Heart left ventricle (tissue), 13 donors: ENCODE data around the gene HPSE2.

ENCODE experiments used
- CTCF ChIP-seq, 12 donors: fragments of 200-600 bp; sonication (generic) in 4 of 12; IDR thresholded peaks; one replicate each; pipeline versions ENCODE4 v1.5.0 to v1.8.0; 2018 to 2022; ENCODE audit warnings: antibody characterized with exemption in 12 of 12, mild to moderate bottlenecking in 5 of 12
- POLR2A ChIP-seq, 2 donors: fragments of 450-650 bp; IDR thresholded peaks; one replicate each; pipeline ENCODE4 v1.6.1; 2017; ENCODE audit warnings: antibody characterized with exemption in 2 of 2, mild to moderate bottlenecking in 2 of 2, moderate library complexity in 2 of 2
- donor health status: ischemic (EF 13 %, LVEDD 7.1; RV severe dilation, severe dysfunction).
- donor health status: DM: no; HTN: yes; CAD: no.
- donor health status: DM: no; HTN: no; CAD: no.
- donor health status: ischemic (EF 25% LVEDD 6.9; RV normal size, moderate dysfunction).
- donor health status: ischemic (EF 25% LVEDD 5.7; RV mildly dilated, moderate dysfunction).
- donor health status: ischemic (EF 35%, LVEDD 5.7; RV mildly dilated, moderate dysfunction).
- donor health status: nonischemic (EF 11% LVEDD 7.7; RV severe dilation, severe dysfunction).
- donor health status: DM: yes; HTN: yes; CAD: no.
- donor health status: PGD.
- donor health status: ischemic (EF 29% LVEDD 5.4; RV normal size, mild dysfunction).
- donor health status: nonischemic (EF 23%, LVEDD 6.1; RV moderate dilation, normal function).

GRCh38 chr10:98636921-98637329, 598.7 kb downstream of the HPSE2 start:
- TF ChIP-seq CTCF (IDR thresholded peaks at IDR 0.05) (no peak), POLR2A (IDR thresholded peaks at IDR 0.05) (no peak)
